ENCODE data around the gene MLF1. TPM values are rescaled to one million over a fixed set of nuclear protein-coding genes. Genes with fewer than 3 reads are reported as not detected.

MLF1 gene
- polyA plus RNA-seq, 1 of the 3 experiments (the other 2 are of a cell fraction): 8.2 TPM

DNA sequence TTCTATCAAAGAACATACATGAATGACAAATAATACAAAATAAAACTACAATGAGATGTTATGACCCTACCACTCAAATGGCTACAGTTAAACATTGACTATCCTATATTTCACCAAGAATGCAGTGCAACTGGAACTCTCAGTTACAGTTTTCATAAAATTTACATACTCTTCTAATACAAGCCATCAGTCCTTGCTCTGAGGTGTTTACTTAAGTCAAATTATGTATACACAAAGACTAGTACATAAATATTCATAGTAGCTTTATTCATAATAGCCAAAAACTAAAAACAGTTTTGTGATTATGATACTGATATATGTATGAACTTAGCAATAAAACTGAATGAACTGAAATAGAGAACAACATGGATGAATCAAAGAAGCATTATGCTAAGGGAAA lies 19.2 kb downstream of the MLF1 start:
- Histone ChIP-seq H2AFZ (ENCODE audit: low read depth) (no peak overlapping the region), H3K9me3 (no peaks in the 10 kb centered on the region), H3K9ac (no peak overlapping the region), H3F3A (replicated peaks; ENCODE audit: insufficient read depth) (peaks cover 3% of the 10 kb centered on the region), H3K4me3 (ENCODE audit: low read depth in 2 of 2, low read length in 1 of 2) (no peak overlapping the region), H3K79me2 (ENCODE audit: insufficient read depth) (no peaks in the 10 kb centered on the region), H3K4me1 (ENCODE audit: control insufficient read depth in 1 of 2, insufficient read depth in 2 of 2, low read depth in 1 of 2, low read length in 1 of 2) (no peaks in the 10 kb centered on the region), H3K9me2 (no peaks in the 10 kb centered on the region), H3K27me3 (ENCODE audit: insufficient read depth) (no peaks in the 10 kb centered on the region), H3K27ac (ENCODE audit: low read depth in 2 of 2, low read length in 1 of 2) (no peak overlapping the region), H3K4me2 (no peak overlapping the region), H3K36me3 (replicated peaks in 1 of 2; ENCODE audit: control insufficient read depth in 1 of 2, insufficient read depth in 2 of 2, low read length in 1 of 2) (peaks cover 0 to 5% of the 10 kb centered on the region in 2 experiments), H4K20me1 (ENCODE audit: insufficient read depth) (no peaks in the 10 kb centered on the region)
- DNase-seq: no peak
- CTCF ChIA-PET: no interaction called here
- TF ChIP-seq MEF2A (IDR thresholded peaks at IDR 0.05; ENCODE audit: borderline replicate concordance, low read depth): no peak
- no peak for TF ChIP-seq TAF1 (IDR thresholded peaks at IDR 0.05; ENCODE audit: borderline replicate concordance, low read depth, low read length)
- no peak for TF ChIP-seq JUND (IDR thresholded peaks at IDR 0.05)
- TF ChIP-seq, protein P1, sequence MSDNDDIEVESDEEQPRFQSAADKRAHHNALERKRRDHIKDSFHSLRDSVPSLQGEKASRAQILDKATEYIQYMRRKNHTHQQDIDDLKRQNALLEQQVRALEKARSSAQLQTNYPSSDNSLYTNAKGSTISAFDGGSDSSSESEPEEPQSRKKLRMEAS (IDR thresholded peaks at IDR 0.05; ENCODE audit: low read depth): no peak
- POLR2A ChIA-PET: no interaction called here

DNA sequence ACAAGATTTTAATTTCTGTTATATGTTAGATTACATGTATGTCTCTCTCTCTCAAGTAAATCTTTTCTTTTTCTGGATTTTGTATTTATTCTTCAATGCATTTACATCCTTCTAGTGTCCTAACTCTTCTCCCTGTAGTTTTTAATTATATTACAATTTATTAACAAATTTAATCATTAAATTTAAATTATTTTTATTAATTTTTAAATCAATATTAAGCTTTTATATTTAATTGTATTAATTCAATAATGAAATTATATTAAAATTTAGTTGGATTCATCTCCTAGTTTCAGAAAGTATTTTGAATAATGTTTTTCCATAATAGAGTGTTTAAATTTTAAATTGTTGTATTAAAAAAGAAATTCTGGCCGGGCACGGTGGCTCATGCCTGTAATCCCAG lies 29.8 kb downstream of the MLF1 start:
- Histone ChIP-seq H2AFZ (ENCODE audit: low read depth) (no peak overlapping the region), H3K79me2 (ENCODE audit: insufficient read depth) (no peaks in the 10 kb centered on the region), H4K20me1 (ENCODE audit: insufficient read depth) (no peaks in the 10 kb centered on the region), H3K4me1 (ENCODE audit: control insufficient read depth in 1 of 2, insufficient read depth in 2 of 2, low read depth in 1 of 2, low read length in 1 of 2) (no peaks in the 10 kb centered on the region), H3K4me3 (ENCODE audit: low read depth in 2 of 2, low read length in 1 of 2) (no peak overlapping the region), H3K27ac (ENCODE audit: low read depth in 2 of 2, low read length in 1 of 2) (no peak overlapping the region), H3K9ac (no peak overlapping the region), H3K4me2 (no peak overlapping the region), H3K36me3 (replicated peaks in 1 of 2; ENCODE audit: control insufficient read depth in 1 of 2, insufficient read depth in 2 of 2, low read length in 1 of 2) (peaks cover 18 to 30% of the 10 kb centered on the region in 2 experiments), H3F3A (replicated peaks; ENCODE audit: insufficient read depth) (no peaks in the 10 kb centered on the region), H3K9me3 (no peaks in the 10 kb centered on the region), H3K9me2 (no peaks in the 10 kb centered on the region), H3K27me3 (ENCODE audit: insufficient read depth) (no peaks in the 10 kb centered on the region)
- no peak for DNase-seq
- CTCF ChIA-PET: no interaction called here
- 95% methylated on average over 2 of the region's 2 CpGs for WGBS (ENCODE audit: low lambda C conversion rate)
- POLR2A ChIA-PET: no interaction called here
- TF ChIP-seq EP300 (IDR thresholded peaks at IDR 0.05; ENCODE audit: borderline replicate concordance in 1 of 2, low read depth in 1 of 2, low read length in 1 of 2): no peak
- no peak for TF ChIP-seq GATA2 (CRISPR knock-in tag; IDR thresholded peaks at IDR 0.05)

DNA sequence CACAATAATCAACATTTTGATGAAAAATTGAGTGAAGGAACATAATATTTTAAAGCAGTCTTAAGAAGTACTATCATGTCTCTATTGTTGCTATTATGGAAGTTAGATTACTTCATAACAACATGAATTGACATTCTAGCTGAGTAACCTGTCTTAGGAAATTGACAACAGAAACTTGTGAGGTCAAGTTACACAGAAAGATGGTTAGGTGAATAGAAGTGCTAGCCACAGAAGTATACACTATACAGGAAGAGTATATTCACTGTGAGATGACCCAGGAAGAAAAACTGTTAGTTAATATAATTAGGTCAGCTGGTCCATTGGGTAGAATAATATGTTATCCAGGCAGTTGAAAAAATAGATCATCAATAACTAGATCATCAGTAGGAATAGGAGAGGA lies 31.2 kb downstream of the MLF1 start:
- H3K36me3 ChIP-seq (replicated peaks in 1 of 2; ENCODE audit: control insufficient read depth in 1 of 2, insufficient read depth in 2 of 2, low read length in 1 of 2): peaks cover 19 to 30% of the 10 kb centered on the region in 2 experiments
- no peak overlapping the region for H3K9ac ChIP-seq
- DNase-seq: no peak
- H3K27me3 ChIP-seq (ENCODE audit: insufficient read depth): no peaks in the 10 kb centered on the region
- no peaks in the 10 kb centered on the region for H3K79me2 ChIP-seq (ENCODE audit: insufficient read depth)
- no peak overlapping the region for H2AFZ ChIP-seq (ENCODE audit: low read depth)
- H4K20me1 ChIP-seq (ENCODE audit: insufficient read depth): no peaks in the 10 kb centered on the region
- H3K4me2 ChIP-seq: no peak overlapping the region
- CTCF ChIA-PET: no interaction called here
- H3K4me1 ChIP-seq (ENCODE audit: control insufficient read depth in 1 of 2, insufficient read depth in 2 of 2, low read depth in 1 of 2, low read length in 1 of 2): no peaks in the 10 kb centered on the region
- H3K4me3 ChIP-seq (ENCODE audit: low read depth in 2 of 2, low read length in 1 of 2): no peak overlapping the region
- TF ChIP-seq RXRA (IDR thresholded peaks at IDR 0.05; ENCODE audit: borderline replicate concordance, low read depth): no peak
- TF ChIP-seq, protein P2, sequence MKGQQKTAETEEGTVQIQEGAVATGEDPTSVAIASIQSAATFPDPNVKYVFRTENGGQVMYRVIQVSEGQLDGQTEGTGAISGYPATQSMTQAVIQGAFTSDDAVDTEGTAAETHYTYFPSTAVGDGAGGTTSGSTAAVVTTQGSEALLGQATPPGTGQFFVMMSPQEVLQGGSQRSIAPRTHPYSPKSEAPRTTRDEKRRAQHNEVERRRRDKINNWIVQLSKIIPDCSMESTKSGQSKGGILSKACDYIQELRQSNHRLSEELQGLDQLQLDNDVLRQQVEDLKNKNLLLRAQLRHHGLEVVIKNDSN (IDR thresholded peaks at IDR 0.05; ENCODE audit: borderline replicate concordance, low read depth): no peak
- TF ChIP-seq TCF12 (IDR thresholded peaks at IDR 0.05): no peak
- TF ChIP-seq, protein P3, sequence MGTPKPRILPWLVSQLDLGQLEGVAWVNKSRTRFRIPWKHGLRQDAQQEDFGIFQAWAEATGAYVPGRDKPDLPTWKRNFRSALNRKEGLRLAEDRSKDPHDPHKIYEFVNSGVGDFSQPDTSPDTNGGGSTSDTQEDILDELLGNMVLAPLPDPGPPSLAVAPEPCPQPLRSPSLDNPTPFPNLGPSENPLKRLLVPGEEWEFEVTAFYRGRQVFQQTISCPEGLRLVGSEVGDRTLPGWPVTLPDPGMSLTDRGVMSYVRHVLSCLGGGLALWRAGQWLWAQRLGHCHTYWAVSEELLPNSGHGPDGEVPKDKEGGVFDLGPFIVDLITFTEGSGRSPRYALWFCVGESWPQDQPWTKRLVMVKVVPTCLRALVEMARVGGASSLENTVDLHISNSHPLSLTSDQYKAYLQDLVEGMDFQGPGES (IDR thresholded peaks at IDR 0.05; ENCODE audit: low read depth, low read length): no peak
- TF ChIP-seq GATA2 (CRISPR knock-in tag; IDR thresholded peaks at IDR 0.05): no peak
- no peak for TF ChIP-seq MXI1 (IDR thresholded peaks at IDR 0.05; ENCODE audit: low read depth, low read length)
- no peak for TF ChIP-seq SIN3A (IDR thresholded peaks at IDR 0.05; ENCODE audit: borderline replicate concordance, low read depth, low read length)
- no peak for TF ChIP-seq GABPA (IDR thresholded peaks at IDR 0.05; ENCODE audit: low read depth)
- TF ChIP-seq MEF2A (IDR thresholded peaks at IDR 0.05; ENCODE audit: borderline replicate concordance, low read depth): no peak
- TF ChIP-seq, protein P1 (IDR thresholded peaks at IDR 0.05; ENCODE audit: low read depth): no peak
- no peak for TF ChIP-seq NRF1 (IDR thresholded peaks at IDR 0.05; ENCODE audit: low read depth, low read length)
- TF ChIP-seq ELF1 (IDR thresholded peaks at IDR 0.05): no peak
- TF ChIP-seq YY1 (IDR thresholded peaks at IDR 0.05; ENCODE audit: low read depth): no peak
- TF ChIP-seq TEAD4 (IDR thresholded peaks at IDR 0.05; ENCODE audit: borderline replicate concordance, insufficient read depth): no peak
- no peak for TF ChIP-seq CHD2 (IDR thresholded peaks at IDR 0.05; ENCODE audit: low read length, partially characterized antibody)
- H3F3A ChIP-seq (replicated peaks; ENCODE audit: insufficient read depth): no peaks in the 10 kb centered on the region
- POLR2A ChIA-PET: no interaction called here
- no peaks in the 10 kb centered on the region for H3K9me2 ChIP-seq
- H3K27ac ChIP-seq (ENCODE audit: low read depth in 2 of 2, low read length in 1 of 2): no peak overlapping the region
- H3K9me3 ChIP-seq: no peaks in the 10 kb centered on the region

Data from SK-N-SH (cell line).